Measurements from ENCODE around the gene PSMB1. TPM values are rescaled to one million over a fixed set of nuclear protein-coding genes. Genes with fewer than 3 reads are reported as not detected.

PSMB1 gene
- total and polyA plus RNA-seq, 9 of the 15 experiments (the other 6 are each of a cell fraction or from before 2014, with no cell fraction given): 447 to 2,953 (median 884) TPM

- TF ChIP-seq MGA (IDR thresholded peaks at IDR 0.05): no peak
- no peak for TF ChIP-seq NELFE (IDR thresholded peaks at IDR 0.05; ENCODE audit: insufficient read depth, insufficient read length)
- TF ChIP-seq ATF4 (CRISPR knock-in tag; IDR thresholded peaks at IDR 0.05): no peak
- TF ChIP-seq RBM22 (IDR thresholded peaks at IDR 0.05; ENCODE audit: low read depth, low read length, poor library complexity, severe bottlenecking): no peak
- no peak for TF ChIP-seq ZKSCAN3 (CRISPR knock-in tag; IDR thresholded peaks at IDR 0.05)
- TF ChIP-seq RBFOX2 (IDR thresholded peaks at IDR 0.05; ENCODE audit: low read depth, low read length): peak; percentile 97
- no peak; the same call in 1 of the 2 replicates for TF ChIP-seq TCF3 (CRISPR knock-in tag; IDR thresholded peaks at IDR 0.05)
- TF ChIP-seq SRF (CRISPR knock-in tag; IDR thresholded peaks at IDR 0.05): no peak
These were observed 31.3 kb upstream of the PSMB1 start, which contains the start of gene PDCD2 (continued) for GRCh38 chr6:170584181-170584953.

Measured in K562 (cell line).